K562 (cell line): Measurements from ENCODE around the gene ACO2.

Experiments used
- RBBP5 ChIP-seq: fragments of 200-600 bp; sonication (generic); IDR thresholded peaks from 2 replicates; pipeline ENCODE4 v1.6.1; 2012; ENCODE audit warnings: borderline replicate concordance, mild to moderate bottlenecking, low read length, control low read depth, inconsistent platforms; ENCODE audit not compliant: insufficient read depth, poor library complexity, severe bottlenecking
- TF ChIP-seq, protein P1 (sequence below): sonication (generic); formaldehyde crosslinking; IDR thresholded peaks from 2 replicates; pipeline ENCODE4 v1.9.0; 2022; ENCODE audit warnings: mild to moderate bottlenecking, missing genetic modification reagents

DNA sequence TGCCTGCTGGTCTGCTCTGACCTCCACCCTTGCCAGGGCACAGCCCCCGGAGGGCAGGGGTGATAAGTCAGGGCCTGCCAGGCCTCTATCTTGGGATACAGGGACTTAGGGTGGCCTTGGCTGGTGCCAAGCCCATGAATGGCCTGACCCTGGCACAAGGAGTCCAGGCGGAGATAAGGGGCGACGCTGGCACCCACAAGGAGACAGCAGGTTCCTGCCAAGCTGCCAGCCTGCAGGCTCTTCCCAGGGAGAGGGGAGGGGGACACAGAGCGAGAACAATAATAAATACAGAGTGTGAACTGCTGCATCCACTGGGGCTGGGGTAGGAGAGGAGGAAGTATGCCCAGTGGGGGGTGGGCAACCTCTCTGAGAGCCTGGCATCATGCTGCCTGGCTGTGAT, 92.9 kb downstream of the ACO2 start:
- TF ChIP-seq, protein P1, sequence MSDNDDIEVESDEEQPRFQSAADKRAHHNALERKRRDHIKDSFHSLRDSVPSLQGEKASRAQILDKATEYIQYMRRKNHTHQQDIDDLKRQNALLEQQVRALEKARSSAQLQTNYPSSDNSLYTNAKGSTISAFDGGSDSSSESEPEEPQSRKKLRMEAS (CRISPR knock-in tag): no peak
- TF ChIP-seq RBBP5: no peak
